GM23338 (cell line): ENCODE measurements around the gene RNF168. TPM values are rescaled to one million over a fixed set of nuclear protein-coding genes. Genes with fewer than 3 reads are reported as not detected.

Source experiments
- ATAC-seq: fragments of 200-7000 bp; cut with Tn5 transposase; 3 replicates; pipeline ENCODE4 v1.9.1; 2020
- DNase-seq: peaks from one replicate; pipeline ENCODE4 v3.0.0-alpha.2; 2015; ENCODE audit warnings: low spot score
- H2AFZ ChIP-seq: fragments of 200-600 bp; sonication (generic); 2 replicates; pipeline ENCODE4 v1.8.0; 2016; ENCODE audit warnings: antibody characterized with exemption, mild to moderate bottlenecking, moderate library complexity
- H3F3A ChIP-seq: fragments of 200-600 bp; sonication (generic); replicated peaks from 2 replicates; pipeline ENCODE4 v1.8.0; 2017; ENCODE audit warnings: antibody characterized with exemption, mixed run types, low read depth
- H3K27ac ChIP-seq: fragments of 200-600 bp; sonication (generic); 2 replicates; pipeline ENCODE4 v1.6.1; 2016; ENCODE audit warnings: low read depth
- H3K27me3 ChIP-seq: fragments of 200-600 bp; sonication (generic); 2 replicates; pipeline ENCODE4 v1.8.0; 2016; ENCODE audit warnings: mild to moderate bottlenecking, mixed run types, moderate library complexity; ENCODE audit not compliant: insufficient read depth
- H3K36me3 ChIP-seq: fragments of 200-600 bp; sonication (generic); 2 replicates; pipeline ENCODE4 v1.8.0; 2016; ENCODE audit warnings: mild to moderate bottlenecking; ENCODE audit not compliant: insufficient read depth
- H3K4me1 ChIP-seq: fragments of 200-600 bp; sonication (generic); 2 replicates; pipeline ENCODE4 v1.8.0; 2016; ENCODE audit warnings: mild to moderate bottlenecking, moderate library complexity; ENCODE audit not compliant: insufficient read depth
- H3K4me2 ChIP-seq: fragments of 200-600 bp; sonication (generic); 2 replicates; pipeline ENCODE4 v1.7.1; 2017; ENCODE audit warnings: mixed run types
- H3K4me3 ChIP-seq: fragments of 200-600 bp; sonication (generic); 2 replicates; pipeline ENCODE4 v1.6.1; 2016; ENCODE audit warnings: mixed run types
- H3K79me2 ChIP-seq: fragments of 200-600 bp; sonication (generic); replicated peaks from 2 replicates; pipeline ENCODE4 v1.8.0; 2017; ENCODE audit warnings: mild to moderate bottlenecking; ENCODE audit not compliant: insufficient read depth
- H3K9me2 ChIP-seq: fragments of 200-600 bp; sonication (generic); 2 replicates; pipeline ENCODE4 v1.8.0; 2017; ENCODE audit not compliant: insufficient read depth
- H4K20me1 ChIP-seq: fragments of 200-600 bp; sonication (generic); replicated peaks from 2 replicates; pipeline ENCODE4 v1.8.0; 2017; ENCODE audit warnings: mild to moderate bottlenecking; ENCODE audit not compliant: insufficient read depth
- H3K27ac Mint-ChIP-seq: 2 replicates; pipeline ENCODE4 v1.8.0; 2020; ENCODE audit warnings: inconsistent platforms, mild to moderate bottlenecking, moderate library complexity, mixed read lengths
- H3K27me3 Mint-ChIP-seq: 3 replicates; pipeline ENCODE4 v1.8.0; 2022; ENCODE audit warnings: low read depth, mild to moderate bottlenecking, moderate library complexity, mixed read lengths, inconsistent platforms; ENCODE audit not compliant: insufficient read depth, poor library complexity
- H3K36me3 Mint-ChIP-seq: 3 replicates; pipeline ENCODE4 v1.8.0; 2021; ENCODE audit warnings: low read depth, mild to moderate bottlenecking, inconsistent platforms, moderate library complexity, mixed read lengths
- H3K4me1 Mint-ChIP-seq: 3 replicates; pipeline ENCODE4 v1.8.0; 2020; ENCODE audit warnings: mild to moderate bottlenecking, inconsistent platforms, mixed read lengths
- H3K4me3 Mint-ChIP-seq: 3 replicates; pipeline ENCODE4 v1.8.0; 2021; ENCODE audit warnings: moderate library complexity, mild to moderate bottlenecking, inconsistent platforms, mixed read lengths
- H3K9me3 Mint-ChIP-seq: 3 replicates; pipeline ENCODE4 v1.8.0; 2020; ENCODE audit warnings: moderate library complexity, mild to moderate bottlenecking, inconsistent platforms, mixed read lengths
- CTCF ChIP-seq, 2 experiments: fragments of 200-600 bp in 1 of 2; sonication (generic) in 1 of 2; conservative IDR thresholded peaks; 2 replicates each; pipeline versions ENCODE4 v1.5.1 to v1.6.1; 2016 to 2017; ENCODE audit warnings: antibody characterized with exemption in 2 of 2, low read depth in 2 of 2, mild to moderate bottlenecking in 2 of 2, moderate library complexity in 1 of 2
- EZH2 ChIP-seq: fragments of 200-600 bp; sonication (generic); IDR thresholded peaks from one replicate; pipeline ENCODE4 v1.8.0; 2017; ENCODE audit warnings: antibody characterized with exemption, mild to moderate bottlenecking, low read depth; ENCODE audit not compliant: unreplicated experiment
- EZH2phosphoT487 ChIP-seq: fragments of 200-600 bp; sonication (generic); IDR thresholded peaks from one replicate; pipeline ENCODE4 v1.8.1; 2018; ENCODE audit warnings: antibody characterized with exemption; ENCODE audit not compliant: unreplicated experiment
- POLR2AphosphoS5 ChIP-seq: IDR thresholded peaks from 2 replicates; pipeline ENCODE4 v1.6.1; 2016; ENCODE audit warnings: antibody characterized with exemption, low read depth
- STAT1 ChIP-seq: IDR thresholded peaks from one replicate; pipeline ENCODE4 v1.6.1; 2016; ENCODE audit warnings: antibody characterized with exemption; ENCODE audit not compliant: unreplicated experiment
- ZNF114 ChIP-seq: fragments of 250-450 bp; sonication (Bioruptor Pico); IDR thresholded peaks from 2 replicates; pipeline ENCODE4 v1.5.0; 2020; ENCODE audit warnings: mild to moderate bottlenecking, moderate library complexity
- ZNF462 ChIP-seq: fragments of 250-450 bp; sonication (Bioruptor Pico); IDR thresholded peaks from 2 replicates; pipeline ENCODE4 v1.5.0; 2020; ENCODE audit warnings: mild to moderate bottlenecking, moderate library complexity
- polyA plus RNA-seq: library from polyadenylated mRNA; unstranded; fragments of >200 nt; fragmentation: Nextera tagmentation; extraction: Ambion mirVana; gene quantifications from 2 replicates; pipeline ENCODE4 v1.2.1, GENCODE V29; 2016
- total RNA-seq: library from RNA; depleted of rRNA; stranded (reverse); fragments of >200 nt; shearing (Covaris generic); gene quantifications from 2 replicates; pipeline ENCODE4 v1.2.3, GENCODE V29; 2014

The RNF168 gene
- total and polyA plus RNA-seq, 2 experiments from 2014 or later: 33.0 to 53.0 TPM

- TF ChIP-seq ZNF462: no peak
- no peak for TF ChIP-seq ZNF114 (CRISPR knock-in tag)
- no peak for TF ChIP-seq EZH2phosphoT487
Measured at GRCh38 chr3:196533260-196533681, 29.7 kb upstream of the RNF168 start (continued).

- Mint-ChIP-seq H3K27ac (no peak overlapping the region), H3K4me3 (no peak overlapping the region)
- no peak for ATAC-seq
- TF ChIP-seq ZNF114 (CRISPR knock-in tag) (no peak), ZNF462 (no peak), CTCF (conservative IDR thresholded peaks at IDR 0.05; ENCODE audit: low read depth in 2 of 2) (no peak), POLR2AphosphoS5 (no peak), EZH2 (no peak), STAT1 (no peak)
Measured at GRCh38 chr3:196531418-196531817, 27.9 kb upstream of the RNF168 start.

More at GRCh38 chr3:196531418-196531817, 27.9 kb upstream of the RNF168 start:
- DNase-seq: no peak
- Mint-ChIP-seq H3K4me1 (peaks cover 13% of the 10 kb centered on the region), H3K9me3 (peaks cover 20% of the 10 kb centered on the region), H3K27me3 (peaks cover 10% of the 10 kb centered on the region), H3K36me3 (peaks cover 11% of the 10 kb centered on the region)
- no peaks in the 10 kb centered on the region; the same call in 1 of the 2 replicates for H3F3A ChIP-seq
- no peaks in the 10 kb centered on the region for H4K20me1 ChIP-seq
- no peaks in the 10 kb centered on the region for H3K27me3 ChIP-seq
- no peaks in the 10 kb centered on the region for H3K79me2 ChIP-seq
- no peaks in the 10 kb centered on the region for H3K9me2 ChIP-seq
- H3K4me3 ChIP-seq: no peak overlapping the region
- H3K4me2 ChIP-seq: no peak overlapping the region
- no peak overlapping the region for H3K27ac ChIP-seq
- no peaks in the 10 kb centered on the region; the same call in 1 of the 2 replicates for H3K4me1 ChIP-seq
- no peak overlapping the region for H2AFZ ChIP-seq
- no peaks in the 10 kb centered on the region for H3K36me3 ChIP-seq
